H1 (cell line): Measurements from ENCODE around the gene HMG20A. TPM values are rescaled to one million over a fixed set of nuclear protein-coding genes. Genes with fewer than 3 reads are reported as not detected.

Experiments used
- SAP30 ChIP-seq: fragments of 300-600 bp; sonication (generic); IDR thresholded peaks from 2 replicates; pipeline ENCODE4 v1.7.1; 2012; ENCODE audit warnings: low read length, moderate library complexity, mild to moderate bottlenecking, inconsistent platforms; ENCODE audit not compliant: insufficient read depth, insufficient replicate concordance
- polyA plus RNA-seq, 7 experiments: library from polyadenylated mRNA; depleted of rRNA in 3 of 7; stranded (reverse) in 5 of 7; unstranded in 2 of 7; fragments of >200 nt in 5 of 7; fragments of 200-250 nt in 2 of 7; gene quantifications; 1 replicate in 5 of 7; 2 replicates in 1 of 7; 4 replicates in 1 of 7; pipeline versions ENCODE4 v1.2.1 to v1.2.3, GENCODE V29; 2011 to 2013; ENCODE audit warnings: missing spikeins in 2 of 7, mixed read lengths in 2 of 7
- total RNA-seq: library from RNA; stranded (reverse); fragmentation: NEBNext Ultra II Directional; extraction: Animal tissue kit (Norgen Biotek cat#: 25700); gene quantifications from 2 replicates; pipeline ENCODE4 v1.2.1, GENCODE V29; 2021

Gene HMG20A
- total and polyA plus RNA-seq, 2 of the 8 experiments (the other 6 are each of a cell fraction or from before 2014, with no cell fraction given): 52.1 to 59.7 TPM

DNA sequence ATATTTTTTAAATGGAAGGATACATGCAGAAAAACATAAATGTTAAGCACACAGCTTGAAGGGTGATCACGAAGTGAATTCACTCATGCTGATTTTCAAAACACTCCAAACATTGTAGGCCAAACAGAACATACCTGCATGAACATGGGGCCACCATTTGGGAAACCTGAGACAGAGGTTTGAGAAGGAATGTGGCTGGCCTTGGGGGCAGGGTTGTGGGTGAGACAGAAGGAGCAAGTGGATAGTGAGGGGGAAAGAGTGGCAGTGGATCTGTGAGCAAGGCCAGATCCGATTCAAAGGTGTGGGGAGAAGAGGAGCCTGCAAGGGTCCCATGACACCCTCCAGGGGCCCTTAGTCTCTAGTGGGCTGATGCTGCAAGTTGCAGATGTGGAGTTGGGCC is 94.9 kb downstream of the HMG20A start (continued):
- TF ChIP-seq SAP30: no peak
